Thoracic aorta (tissue), 2 donors: ENCODE measurements around the gene CCDC175. TPM values are rescaled to one million over a fixed set of nuclear protein-coding genes. Genes with fewer than 3 reads are reported as not detected.
A peak's percentile ranks its signal among the peaks of the same experiment; 100 is the strongest.

Source experiments
- ATAC-seq: fragments of 150-250 bp; one replicate; pipeline ENCODE4 v1.8.0; 2017; ENCODE audit warnings: low read depth; ENCODE audit not compliant: insufficient number of reproducible peaks, low FRiP score
- DNase-seq: peaks from one replicate; pipeline ENCODE4 v3.0.0-alpha.2; 2020; ENCODE audit warnings: low spot score
- H3K27ac ChIP-seq, 2 donors: fragments of 200-600 bp; sonication (generic); 1 replicate in 1 of 2; 2 replicates in 1 of 2; pipeline ENCODE4 v1.5.1; 2016; ENCODE audit warnings: mild to moderate bottlenecking in 2 of 2, moderate library complexity in 2 of 2
- H3K27me3 ChIP-seq: fragments of 200-600 bp; sonication (generic); replicated peaks from 2 replicates; pipeline ENCODE4 v1.6.0; 2016; ENCODE audit warnings: mild to moderate bottlenecking; ENCODE audit not compliant: insufficient read depth
- H3K36me3 ChIP-seq: fragments of 200-600 bp; sonication (generic); one replicate; pipeline ENCODE4 v1.5.1; 2016
- H3K4me1 ChIP-seq, 2 donors: fragments of 200-600 bp; sonication (generic); 1 replicate in 1 of 2; 2 replicates in 1 of 2; pipeline versions ENCODE4 v1.5.1 to v1.6.0; 2016; ENCODE audit warnings: low read depth in 2 of 2, mild to moderate bottlenecking in 1 of 2; ENCODE audit not compliant: control insufficient read depth in 1 of 2
- H3K4me3 ChIP-seq: fragments of 200-600 bp; sonication (generic); 2 replicates; pipeline ENCODE4 v1.5.1; 2016; ENCODE audit warnings: mild to moderate bottlenecking
- H3K9me3 ChIP-seq: fragments of 200-600 bp; sonication (generic); 2 replicates; pipeline ENCODE4 v1.5.1; 2016
- total RNA-seq, 2 donors: library from RNA; depleted of rRNA; stranded (reverse); fragments of >200 nt; gene quantifications; one replicate each; pipeline versions ENCODE4 v1.1.0 to v1.2.3, GENCODE V29; 2016
- TF ChIP-seq, protein P1 (sequence below): fragments of 200-600 bp; sonication (generic); IDR thresholded peaks from one replicate; pipeline ENCODE4 v1.5.1; 2019; ENCODE audit warnings: antibody characterized with exemption

The CCDC175 gene
- total RNA-seq, 2 donors from 2014 or later, result 0.78 TPM; not detected in 1

DNA sequence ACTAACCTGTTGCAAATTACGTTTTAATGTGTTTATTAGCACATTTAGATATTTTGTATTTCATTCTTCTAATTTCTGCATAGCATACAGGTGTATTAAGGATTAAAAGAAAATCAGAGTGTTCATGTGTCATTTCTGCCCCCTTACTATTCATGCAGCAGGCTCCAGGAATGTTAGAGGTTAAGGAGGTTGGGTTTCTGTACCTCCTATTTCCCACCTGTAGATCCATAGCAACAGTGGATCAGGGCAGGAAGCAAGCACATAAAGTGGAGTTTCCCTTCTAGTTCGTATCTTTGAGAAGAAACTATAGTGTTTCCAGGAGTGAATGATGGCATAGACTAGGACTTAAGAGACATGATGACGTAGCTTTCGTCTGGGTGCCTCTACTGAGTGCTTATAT lies 73.4 kb downstream of the CCDC175 start:
- H3K4me1 ChIP-seq, result peaks cover 0 to 5% of the 10 kb centered on the region in 2 donors
- DNase-seq (no peak), ATAC-seq (no peak)
- H3K27me3 ChIP-seq, result no peaks in the 10 kb centered on the region
- no peaks in the 10 kb centered on the region for H3K9me3 ChIP-seq
- peaks cover 6% of the 10 kb centered on the region for H3K36me3 ChIP-seq
- TF ChIP-seq, protein P1, sequence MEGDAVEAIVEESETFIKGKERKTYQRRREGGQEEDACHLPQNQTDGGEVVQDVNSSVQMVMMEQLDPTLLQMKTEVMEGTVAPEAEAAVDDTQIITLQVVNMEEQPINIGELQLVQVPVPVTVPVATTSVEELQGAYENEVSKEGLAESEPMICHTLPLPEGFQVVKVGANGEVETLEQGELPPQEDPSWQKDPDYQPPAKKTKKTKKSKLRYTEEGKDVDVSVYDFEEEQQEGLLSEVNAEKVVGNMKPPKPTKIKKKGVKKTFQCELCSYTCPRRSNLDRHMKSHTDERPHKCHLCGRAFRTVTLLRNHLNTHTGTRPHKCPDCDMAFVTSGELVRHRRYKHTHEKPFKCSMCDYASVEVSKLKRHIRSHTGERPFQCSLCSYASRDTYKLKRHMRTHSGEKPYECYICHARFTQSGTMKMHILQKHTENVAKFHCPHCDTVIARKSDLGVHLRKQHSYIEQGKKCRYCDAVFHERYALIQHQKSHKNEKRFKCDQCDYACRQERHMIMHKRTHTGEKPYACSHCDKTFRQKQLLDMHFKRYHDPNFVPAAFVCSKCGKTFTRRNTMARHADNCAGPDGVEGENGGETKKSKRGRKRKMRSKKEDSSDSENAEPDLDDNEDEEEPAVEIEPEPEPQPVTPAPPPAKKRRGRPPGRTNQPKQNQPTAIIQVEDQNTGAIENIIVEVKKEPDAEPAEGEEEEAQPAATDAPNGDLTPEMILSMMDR, result no peak
- H3K27ac ChIP-seq, result no peak overlapping the region
- H3K4me3 ChIP-seq, result no peak overlapping the region

- TF ChIP-seq, protein P1, result no peak
- no peaks in the 10 kb centered on the region for H3K9me3 ChIP-seq
- H3K27me3 ChIP-seq, result no peaks in the 10 kb centered on the region
- H3K4me3 ChIP-seq, result no peak overlapping the region
- peaks cover 0 to 5% of the 10 kb centered on the region in 2 donors for H3K4me1 ChIP-seq
- DNase-seq (no peak), ATAC-seq (no peak)
- no peak overlapping the region for H3K27ac ChIP-seq
- peaks cover 6% of the 10 kb centered on the region for H3K36me3 ChIP-seq
Observed at GRCh38 chr14:59500732-59501131, 75.9 kb downstream of the CCDC175 start.

GRCh38 chr14:59492384-59492783 lies 84.2 kb downstream of the CCDC175 start:
- Histone ChIP-seq H3K36me3 (peaks cover 5% of the 10 kb centered on the region), H3K9me3 (no peaks in the 10 kb centered on the region), H3K4me1 (peaks cover 0 to 7% of the 10 kb centered on the region in 2 donors), H3K27me3 (no peaks in the 10 kb centered on the region), H3K27ac (no peak overlapping the region), H3K4me3 (no peak overlapping the region)
- DNase-seq (no peak), ATAC-seq (no peak)
- TF ChIP-seq, protein P1, result no peak

DNA sequence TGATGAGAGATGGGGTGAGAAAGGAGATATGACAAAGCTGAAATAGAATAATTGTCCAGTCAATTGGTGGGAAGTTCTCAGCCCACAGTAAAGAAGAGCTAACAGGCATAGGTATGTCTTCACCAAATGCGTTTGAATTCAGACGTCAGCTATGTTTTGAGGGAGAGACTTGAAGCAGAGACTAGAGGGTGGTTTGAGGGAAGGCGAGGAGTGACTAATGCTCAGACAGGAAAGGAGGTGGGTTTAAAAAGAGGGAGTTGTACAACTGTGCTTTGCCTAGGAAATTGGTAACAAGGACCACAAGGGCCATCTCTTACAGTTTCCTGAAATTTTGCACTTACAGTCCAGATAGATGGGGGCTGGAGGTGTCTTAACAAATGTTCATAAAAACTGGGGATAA lies 85.9 kb downstream of the CCDC175 start:
- DNase-seq (no peak), ATAC-seq (no peak)
- Histone ChIP-seq H3K9me3 (no peaks in the 10 kb centered on the region), H3K27me3 (no peaks in the 10 kb centered on the region), H3K36me3 (peaks cover 5% of the 10 kb centered on the region), H3K4me3 (no peak overlapping the region), H3K27ac (no peak overlapping the region), H3K4me1 (peaks cover 12 to 20% of the 10 kb centered on the region in 2 donors)
- TF ChIP-seq, protein P1, result no peak

GRCh38 chr14:59484639-59485175 lies 91.9 kb downstream of the CCDC175 start:
- ATAC-seq, result no peak
- Histone ChIP-seq H3K36me3 (no peaks in the 10 kb centered on the region), H3K4me1 (peaks cover 39 to 56% of the 10 kb centered on the region in 2 donors), H3K27me3 (no peaks in the 10 kb centered on the region), H3K9me3 (no peaks in the 10 kb centered on the region), H3K4me3 (peak overlapping the region; percentile 98), H3K27ac (peak overlapping the region; percentile 88 to 92)
- DNase-seq, result no peak
- TF ChIP-seq, protein P1, result no peak
